Endothelial cell (in vitro differentiated cells): ENCODE data around the gene NR5A2. TPM values are rescaled to one million over a fixed set of nuclear protein-coding genes. Genes with fewer than 3 reads are reported as not detected.

ENCODE experiments used
- DNase-seq: peaks from one replicate; pipeline ENCODE4 v3.0.0; 2021; ENCODE audit warnings: low spot score
- H3K27ac Mint-ChIP-seq: one replicate; pipeline ENCODE4 v1.8.0; 2021; ENCODE audit warnings: mixed read lengths, inconsistent platforms; ENCODE audit not compliant: unreplicated experiment
- H3K27me3 Mint-ChIP-seq: one replicate; pipeline ENCODE4 v1.8.0; 2021; ENCODE audit warnings: mild to moderate bottlenecking, moderate library complexity, mixed read lengths, inconsistent platforms; ENCODE audit not compliant: unreplicated experiment
- H3K36me3 Mint-ChIP-seq: one replicate; pipeline ENCODE4 v1.8.0; 2021; ENCODE audit warnings: mild to moderate bottlenecking, low read depth, mixed read lengths, inconsistent platforms; ENCODE audit not compliant: unreplicated experiment
- H3K4me1 Mint-ChIP-seq: one replicate; pipeline ENCODE4 v1.8.0; 2021; ENCODE audit warnings: mild to moderate bottlenecking, mixed read lengths, inconsistent platforms; ENCODE audit not compliant: unreplicated experiment
- H3K4me3 Mint-ChIP-seq: one replicate; pipeline ENCODE4 v1.8.0; 2021; ENCODE audit warnings: mild to moderate bottlenecking, mixed read lengths, inconsistent platforms; ENCODE audit not compliant: unreplicated experiment
- H3K9me3 Mint-ChIP-seq: one replicate; pipeline ENCODE4 v1.8.0; 2021; ENCODE audit warnings: mixed read lengths, inconsistent platforms; ENCODE audit not compliant: unreplicated experiment
- CTCF ChIP-seq: fragments of 200-600 bp; sonication (generic); IDR thresholded peaks from one replicate; pipeline ENCODE4 v1.5.0; 2021; ENCODE audit warnings: antibody characterized with exemption; ENCODE audit not compliant: unreplicated experiment
- total RNA-seq: library from RNA; stranded (reverse); fragmentation: NEBNext Ultra II Directional; extraction: Animal tissue kit (Norgen Biotek cat#: 25700); gene quantifications from one replicate; pipeline ENCODE4 v1.2.1, GENCODE V29; 2021; ENCODE audit not compliant: unreplicated experiment

Gene NR5A2
- total RNA-seq, 1 donor from 2014 or later = 7.0 TPM

- H3K9me3 Mint-ChIP-seq = no peaks in the 10 kb centered on the region
- peaks cover 7% of the 10 kb centered on the region for H3K4me1 Mint-ChIP-seq
- DNase-seq = no peak
- no peak overlapping the region for H3K4me3 Mint-ChIP-seq
- peaks cover 13% of the 10 kb centered on the region for H3K27me3 Mint-ChIP-seq
- H3K27ac Mint-ChIP-seq = no peak overlapping the region
- H3K36me3 Mint-ChIP-seq = peaks cover 4% of the 10 kb centered on the region
- no peak for TF ChIP-seq CTCF
Observed at GRCh38 chr1:200030791-200031190, 3.3 kb downstream of the NR5A2 start.

- H3K27me3 Mint-ChIP-seq = peaks cover 26% of the 10 kb centered on the region
- TF ChIP-seq CTCF = no peak
- H3K9me3 Mint-ChIP-seq = no peaks in the 10 kb centered on the region
- peaks cover 14% of the 10 kb centered on the region for H3K4me1 Mint-ChIP-seq
- no peak for DNase-seq
- no peak overlapping the region for H3K27ac Mint-ChIP-seq
- H3K4me3 Mint-ChIP-seq = no peak overlapping the region
- peaks cover 3% of the 10 kb centered on the region for H3K36me3 Mint-ChIP-seq
Observed at GRCh38 chr1:200033511-200034261, 6.2 kb downstream of the NR5A2 start.

- no peak overlapping the region for H3K27ac Mint-ChIP-seq
- DNase-seq = no peak
- TF ChIP-seq CTCF = no peak
- H3K9me3 Mint-ChIP-seq = no peaks in the 10 kb centered on the region
- no peaks in the 10 kb centered on the region for H3K36me3 Mint-ChIP-seq
- peaks cover 25% of the 10 kb centered on the region for H3K27me3 Mint-ChIP-seq
- no peak overlapping the region for H3K4me3 Mint-ChIP-seq
- H3K4me1 Mint-ChIP-seq = peaks cover 12% of the 10 kb centered on the region
Observed at GRCh38 chr1:200034262-200034557, 6.7 kb downstream of the NR5A2 start.

GRCh38 chr1:200034761-200035396 lies 7.4 kb downstream of the NR5A2 start:
- Mint-ChIP-seq H3K27me3 (peaks cover 23% of the 10 kb centered on the region), H3K27ac (no peak overlapping the region), H3K36me3 (no peaks in the 10 kb centered on the region), H3K4me1 (peaks cover 13% of the 10 kb centered on the region), H3K9me3 (no peaks in the 10 kb centered on the region), H3K4me3 (no peak overlapping the region)
- TF ChIP-seq CTCF = no peak
- no peak for DNase-seq

GRCh38 chr1:200035397-200035955 lies 8.0 kb downstream of the NR5A2 start:
- Mint-ChIP-seq H3K27ac (no peak overlapping the region), H3K4me1 (peaks cover 19% of the 10 kb centered on the region), H3K4me3 (peak overlapping the region; percentile 42), H3K9me3 (no peaks in the 10 kb centered on the region), H3K27me3 (peaks cover 20% of the 10 kb centered on the region), H3K36me3 (no peaks in the 10 kb centered on the region)
- no peak for TF ChIP-seq CTCF
- no peak for DNase-seq
